Upper lobe of left lung (tissue), 6 donors: ENCODE results near the gene NAT16. TPM values are rescaled to one million over a fixed set of nuclear protein-coding genes. Genes with fewer than 3 reads are reported as not detected.

Experiments
- ATAC-seq, 2 donors: fragments of 200-7000 bp; cut with Tn5 transposase; one replicate each; pipeline ENCODE4 v1.9.1; 2022; ENCODE audit warnings: mild to moderate bottlenecking in 2 of 2, moderate library complexity in 2 of 2; ENCODE audit not compliant: low FRiP score in 2 of 2
- DNase-seq, 2 donors: peaks; one replicate each; pipeline ENCODE4 v3.0.0-alpha.2; 2019 to 2020
- H3K27ac ChIP-seq, 4 donors: fragments of 200-600 bp; sonication (generic); one replicate each; pipeline ENCODE4 v1.5.1; 2016 to 2019
- H3K27me3 ChIP-seq, 4 donors: fragments of 200-600 bp; sonication (generic); one replicate each; pipeline ENCODE4 v1.5.1; 2017 to 2019
- H3K36me3 ChIP-seq, 4 donors: fragments of 200-600 bp; sonication (generic); one replicate each; pipeline ENCODE4 v1.5.1; 2016 to 2019
- H3K4me1 ChIP-seq, 4 donors: fragments of 200-600 bp; sonication (generic); one replicate each; pipeline ENCODE4 v1.5.1; 2018 to 2019
- H3K4me3 ChIP-seq, 4 donors: fragments of 200-600 bp; sonication (generic); one replicate each; pipeline ENCODE4 v1.5.1; 2017 to 2019; ENCODE audit warnings: mild to moderate bottlenecking in 2 of 4, moderate library complexity in 1 of 4
- H3K9me3 ChIP-seq, 4 donors: fragments of 200-600 bp; sonication (generic); one replicate each; pipeline ENCODE4 v1.5.1; 2018 to 2019
- CTCF ChIP-seq, 6 experiments: fragments of 450-650 bp in 4 of 6; fragments of 200-600 bp in 2 of 6; sonication (generic) in 2 of 6; IDR thresholded peaks; one replicate each; pipeline ENCODE4 v1.5.1; 2016 to 2019; ENCODE audit warnings: antibody characterized with exemption in 6 of 6
- EP300 ChIP-seq, 4 donors: sonication (generic); formaldehyde crosslinking; IDR thresholded peaks; one replicate each; pipeline ENCODE4 v1.5.1; 2017; ENCODE audit warnings: antibody characterized with exemption in 4 of 4, control low read depth in 2 of 4
- POLR2A ChIP-seq, 4 donors: fragments of 450-650 bp; IDR thresholded peaks; one replicate each; pipeline ENCODE4 v1.5.1; 2016 to 2017; ENCODE audit warnings: antibody characterized with exemption in 4 of 4, mild to moderate bottlenecking in 2 of 4
- POLR2AphosphoS5 ChIP-seq, 2 donors: sonication (generic); formaldehyde crosslinking; IDR thresholded peaks; one replicate each; pipeline ENCODE4 v1.5.1; 2017; ENCODE audit warnings: antibody characterized with exemption in 2 of 2
- WGBS, 2 donors: methylation state at CpG; one replicate each; pipeline ENCODE4 v1.1.5; 2017 to 2018; 5-methylcytosine and 5-hydroxymethylcytosine counted together
- total RNA-seq, 6 donors: library from RNA; depleted of rRNA in 4 of 6; stranded (reverse); fragments of >200 nt in 4 of 6; gene quantifications; one replicate each; pipeline versions ENCODE4 v1.1.0 to v1.2.1, GENCODE V29; 2016 to 2021
- donor health status: DM: no; HTN: no; CAD: no; lungs with moderate emphysema.
- donor health status: DM: no; HTN: yes; CAD: no; lungs with severe emphysema.

Gene NAT16
- total RNA-seq, 6 donors from 2014 or later, result not detected

GRCh38 chr7:101126651-101127459 lies 53.2 kb downstream of the NAT16 start, which contains the start of gene SERPINE1:
Gene SERPINE1, plus strand, starts transcription at chr7:101127104. Its CDS starts 1,290 bp downstream, at chr7:101128394.
- Histone ChIP-seq H3K36me3 (peaks cover under 1 to 17% (median 3%) of the 10 kb centered on the region in 4 donors), H3K27me3 (no peaks in the 10 kb centered on the region), H3K27ac (peak within 1 kb of the TSS; percentile 82 to 87 (median 84)), H3K4me3 (peak within 1 kb of the TSS; percentile 15 to 52 (median 35)), H3K4me1 (peaks cover 43 to 69% (median 49%) of the 10 kb centered on the region in 4 donors), H3K9me3 (no peaks in the 10 kb centered on the region)
- DNase-seq (peak; percentile 65 to 84), ATAC-seq (peak; percentile 79 to 90)
- TF ChIP-seq POLR2A (IDR thresholded peaks at IDR 0.05) (peak; percentile 66 to 91 (median 88)), CTCF (IDR thresholded peaks at IDR 0.05) (peak in 2 of 6 experiments; percentile 11 to 19), POLR2AphosphoS5 (IDR thresholded peaks at IDR 0.05) (peak; percentile 82 to 97), EP300 (IDR thresholded peaks at IDR 0.05) (peak in 2 of 4 donors; percentile 52 to 82)
- 5 to 6% methylated on average over 17 to 22 of the region's 22 CpGs for WGBS, 2 donors

- peaks cover 43 to 76% (median 56%) of the 10 kb centered on the region in 4 donors for H3K4me1 ChIP-seq
- 23 to 47% methylated on average over 7 to 15 of the region's 15 CpGs for WGBS, 2 donors
- TF ChIP-seq POLR2A (IDR thresholded peaks at IDR 0.05), result no peak
- TF ChIP-seq CTCF (IDR thresholded peaks at IDR 0.05), result peak in 1 of 6 experiments; percentile 19
- peak in 1 of 2 donors; percentile 4 for TF ChIP-seq POLR2AphosphoS5 (IDR thresholded peaks at IDR 0.05)
- TF ChIP-seq EP300 (IDR thresholded peaks at IDR 0.05), result no peak
- DNase-seq (peak; percentile 45 to 78), ATAC-seq (peak; percentile 60 to 75)
- no peaks in the 10 kb centered on the region for H3K9me3 ChIP-seq
- no peaks in the 10 kb centered on the region for H3K27me3 ChIP-seq
- peak overlapping the region; percentile 82 to 87 (median 84) for H3K27ac ChIP-seq
- H3K36me3 ChIP-seq, result peaks cover 0 to 11% (median 3%) of the 10 kb centered on the region in 4 donors
- peak overlapping the region in 1 of 4 donors; percentile 52 for H3K4me3 ChIP-seq
Measured at GRCh38 chr7:101125989-101126650, 54.0 kb downstream of the NAT16 start.

GRCh38 chr7:101124376-101125056 lies 55.6 kb downstream of the NAT16 start:
- Histone ChIP-seq H3K27ac (peak overlapping the region; percentile 81 to 87 (median 84)), H3K9me3 (no peaks in the 10 kb centered on the region), H3K27me3 (no peaks in the 10 kb centered on the region), H3K4me1 (peaks cover 43 to 73% (median 55%) of the 10 kb centered on the region in 4 donors), H3K36me3 (no peaks in the 10 kb centered on the region), H3K4me3 (no peak overlapping the region)
- ATAC-seq (peak in 1 of 2 donors; percentile 2), DNase-seq (no peak)
- TF ChIP-seq EP300 (IDR thresholded peaks at IDR 0.05) (peak in 1 of 4 donors; percentile 52), CTCF (IDR thresholded peaks at IDR 0.05) (no peak), POLR2AphosphoS5 (IDR thresholded peaks at IDR 0.05) (peak in 1 of 2 donors; percentile 34), POLR2A (IDR thresholded peaks at IDR 0.05) (no peak)
- 35 to 40% methylated on average over 7 of the region's 7 CpGs for WGBS, 2 donors

- Histone ChIP-seq H3K9me3 (no peaks in the 10 kb centered on the region), H3K27ac (peak overlapping the region; percentile 83 to 89 (median 86)), H3K4me1 (peaks cover 43 to 73% (median 55%) of the 10 kb centered on the region in 4 donors), H3K36me3 (no peaks in the 10 kb centered on the region), H3K27me3 (no peaks in the 10 kb centered on the region), H3K4me3 (no peak overlapping the region)
- DNase-seq (no peak), ATAC-seq (no peak)
- TF ChIP-seq CTCF (IDR thresholded peaks at IDR 0.05), result no peak
- no peak for TF ChIP-seq POLR2A (IDR thresholded peaks at IDR 0.05)
- TF ChIP-seq EP300 (IDR thresholded peaks at IDR 0.05), result no peak
- TF ChIP-seq POLR2AphosphoS5 (IDR thresholded peaks at IDR 0.05), result no peak
- 83 to 97% methylated on average over 3 of the region's 3 CpGs for WGBS, 2 donors
Measured at GRCh38 chr7:101123703-101124068, 56.4 kb downstream of the NAT16 start.
